Measurements from ENCODE around the gene ACTR5. TPM values are rescaled to one million over a fixed set of nuclear protein-coding genes. Genes with fewer than 3 reads are reported as not detected.
A peak's percentile ranks its signal among the peaks of the same experiment; 100 is the strongest.

The ACTR5 gene
- 17.3 TPM for total RNA-seq (ENCODE audit: unreplicated experiment)
- long read RNA-seq, transcript ACTR5-201 (9 exons, 2,565 nt), result major isoform, 13 of 21 reads
- long read RNA-seq, partial matches to known transcripts, result 1 of 21 reads
- long read RNA-seq, other reads (novel, unspliced or antisense), result 7 of 21 reads

DNA sequence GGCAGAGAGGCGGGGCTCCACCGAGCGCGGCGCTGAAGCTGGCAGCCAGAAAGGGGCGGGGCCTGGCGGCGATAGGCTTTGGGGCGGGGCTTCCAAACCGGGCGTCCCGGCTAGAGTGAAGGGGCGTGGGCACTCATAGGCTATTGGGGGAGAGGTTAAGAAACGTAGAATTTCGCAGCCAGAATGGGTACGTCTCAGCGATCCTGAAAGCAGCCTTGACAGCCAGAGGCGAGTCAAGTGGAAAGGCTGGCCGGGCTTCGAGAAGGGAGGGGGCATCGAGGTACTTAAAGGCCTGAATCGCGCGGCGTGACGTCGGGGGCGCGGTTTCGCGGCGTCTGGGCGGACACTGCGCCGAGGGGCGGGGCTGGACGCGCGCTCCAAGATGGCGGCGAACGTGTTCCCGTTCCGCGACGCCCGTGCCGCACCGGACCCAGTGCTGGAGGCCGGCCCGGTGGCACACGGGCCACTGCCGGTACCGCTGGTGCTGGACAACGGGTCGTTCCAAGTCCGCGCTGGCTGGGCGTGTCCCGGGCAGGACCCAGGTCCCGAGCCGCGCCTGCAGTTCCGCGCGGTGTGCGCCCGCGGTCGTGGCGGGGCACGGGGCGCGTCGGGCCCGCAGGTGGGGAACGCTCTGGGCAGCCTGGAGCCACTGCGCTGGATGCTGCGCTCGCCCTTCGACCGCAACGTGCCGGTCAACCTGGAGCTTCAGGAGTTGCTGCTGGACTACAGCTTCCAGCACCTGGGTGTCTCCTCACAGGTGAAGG lies at the start of gene ACTR5:
Gene ACTR5, plus strand, starts transcription at position 364 of the 764 bp plus-strand sequence. Its CDS starts 19 bp downstream, at position 383.
- Mint-ChIP-seq H3K4me3 (ENCODE audit: unreplicated experiment) (peak within 1 kb of the TSS; percentile 98), H3K9me3 (ENCODE audit: unreplicated experiment) (no peaks in the 10 kb centered on the region), H3K4me1 (ENCODE audit: unreplicated experiment) (peaks cover 18% of the 10 kb centered on the region), H3K27ac (ENCODE audit: unreplicated experiment) (peak within 1 kb of the TSS; percentile 94), H3K27me3 (ENCODE audit: unreplicated experiment) (peaks cover 11% of the 10 kb centered on the region), H3K36me3 (ENCODE audit: low read depth, unreplicated experiment) (peaks cover 13% of the 10 kb centered on the region)
- peak; percentile 98 for DNase-seq (ENCODE audit: low spot score)
- TF ChIP-seq, protein P1, sequence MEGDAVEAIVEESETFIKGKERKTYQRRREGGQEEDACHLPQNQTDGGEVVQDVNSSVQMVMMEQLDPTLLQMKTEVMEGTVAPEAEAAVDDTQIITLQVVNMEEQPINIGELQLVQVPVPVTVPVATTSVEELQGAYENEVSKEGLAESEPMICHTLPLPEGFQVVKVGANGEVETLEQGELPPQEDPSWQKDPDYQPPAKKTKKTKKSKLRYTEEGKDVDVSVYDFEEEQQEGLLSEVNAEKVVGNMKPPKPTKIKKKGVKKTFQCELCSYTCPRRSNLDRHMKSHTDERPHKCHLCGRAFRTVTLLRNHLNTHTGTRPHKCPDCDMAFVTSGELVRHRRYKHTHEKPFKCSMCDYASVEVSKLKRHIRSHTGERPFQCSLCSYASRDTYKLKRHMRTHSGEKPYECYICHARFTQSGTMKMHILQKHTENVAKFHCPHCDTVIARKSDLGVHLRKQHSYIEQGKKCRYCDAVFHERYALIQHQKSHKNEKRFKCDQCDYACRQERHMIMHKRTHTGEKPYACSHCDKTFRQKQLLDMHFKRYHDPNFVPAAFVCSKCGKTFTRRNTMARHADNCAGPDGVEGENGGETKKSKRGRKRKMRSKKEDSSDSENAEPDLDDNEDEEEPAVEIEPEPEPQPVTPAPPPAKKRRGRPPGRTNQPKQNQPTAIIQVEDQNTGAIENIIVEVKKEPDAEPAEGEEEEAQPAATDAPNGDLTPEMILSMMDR (IDR thresholded peaks at IDR 0.05; ENCODE audit: unreplicated experiment), result no peak

DNA sequence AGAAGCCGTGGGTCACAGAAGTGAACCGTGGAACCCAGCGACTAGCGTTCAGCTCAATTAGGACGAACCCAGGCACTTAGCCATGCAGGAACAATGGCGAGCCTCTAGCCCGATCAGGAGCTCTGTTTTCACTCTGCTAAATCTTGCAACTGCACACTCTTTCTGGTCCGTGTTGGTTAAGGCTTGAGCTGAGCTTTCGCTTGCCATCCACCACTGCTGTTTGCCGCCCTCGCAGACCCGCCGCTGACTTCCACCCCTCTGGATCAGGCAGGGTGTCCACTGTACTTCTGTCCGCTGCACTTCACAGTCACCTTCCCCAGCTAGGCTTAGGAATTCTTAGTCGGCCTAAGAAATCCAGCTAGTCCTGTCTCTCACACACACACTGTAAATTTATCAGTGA lies 49.7 kb upstream of the ACTR5 start:
- no peaks in the 10 kb centered on the region for H3K36me3 Mint-ChIP-seq (ENCODE audit: low read depth, unreplicated experiment)
- H3K27me3 Mint-ChIP-seq (ENCODE audit: unreplicated experiment), result peaks cover 1% of the 10 kb centered on the region
- no peak overlapping the region for H3K4me3 Mint-ChIP-seq (ENCODE audit: unreplicated experiment)

DNA sequence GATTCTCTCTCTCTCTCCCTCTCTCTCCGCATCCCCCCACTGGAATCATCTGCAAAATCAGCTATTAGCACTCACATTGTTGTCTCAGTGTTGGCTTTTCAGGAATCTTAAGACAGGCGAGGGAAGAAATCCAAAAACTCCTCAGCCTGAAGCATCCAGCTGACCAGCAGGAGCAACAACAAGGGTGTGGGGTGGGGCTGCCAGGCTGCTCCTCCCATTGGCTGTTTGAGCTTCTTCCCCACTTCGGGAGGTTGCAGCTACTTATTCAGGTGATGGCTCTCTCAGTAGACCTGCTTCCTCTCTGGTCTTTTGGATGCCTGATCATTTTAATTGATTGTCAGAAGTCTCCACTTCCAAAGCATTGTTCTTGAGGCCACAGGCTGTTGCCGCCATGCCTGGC lies 48.1 kb upstream of the ACTR5 start:
- H3K4me3 Mint-ChIP-seq (ENCODE audit: unreplicated experiment), result no peak overlapping the region
- no peaks in the 10 kb centered on the region for H3K9me3 Mint-ChIP-seq (ENCODE audit: unreplicated experiment)
- H3K27ac Mint-ChIP-seq (ENCODE audit: unreplicated experiment), result no peak overlapping the region
- peaks cover 1% of the 10 kb centered on the region for H3K27me3 Mint-ChIP-seq (ENCODE audit: unreplicated experiment)
- TF ChIP-seq, protein P1 (IDR thresholded peaks at IDR 0.05; ENCODE audit: unreplicated experiment), result no peak
- DNase-seq (ENCODE audit: low spot score), result no peak
- no peaks in the 10 kb centered on the region for H3K4me1 Mint-ChIP-seq (ENCODE audit: unreplicated experiment)
- H3K36me3 Mint-ChIP-seq (ENCODE audit: low read depth, unreplicated experiment), result no peaks in the 10 kb centered on the region

More for the DNA sequence above, 49.7 kb upstream of the ACTR5 start:
- H3K27ac Mint-ChIP-seq (ENCODE audit: unreplicated experiment), result no peak overlapping the region
- H3K4me1 Mint-ChIP-seq (ENCODE audit: unreplicated experiment), result peaks cover 6% of the 10 kb centered on the region
- no peaks in the 10 kb centered on the region for H3K9me3 Mint-ChIP-seq (ENCODE audit: unreplicated experiment)
- TF ChIP-seq, protein P1 (IDR thresholded peaks at IDR 0.05; ENCODE audit: unreplicated experiment), result no peak
- no peak for DNase-seq (ENCODE audit: low spot score)

DNA sequence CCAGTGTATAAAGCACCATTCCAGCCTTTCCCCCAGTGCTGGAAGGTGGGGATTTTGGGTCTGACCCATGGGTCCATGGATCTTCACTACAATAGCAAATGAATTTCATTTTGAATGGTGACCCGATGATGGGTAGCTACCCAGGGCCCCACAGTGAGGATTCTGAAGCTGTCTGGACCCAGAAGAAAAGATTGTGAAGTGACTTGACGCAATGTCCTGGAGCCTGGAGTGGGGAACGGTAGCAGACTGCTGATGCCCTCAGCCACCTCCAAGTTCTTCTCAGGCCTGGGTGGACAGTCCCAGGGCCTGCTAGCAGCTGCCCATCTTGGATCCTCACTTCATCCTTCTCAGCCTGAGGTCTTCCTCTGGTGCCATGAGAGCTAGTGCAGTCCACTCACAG lies 47.3 kb upstream of the ACTR5 start:
- TF ChIP-seq, protein P1 (IDR thresholded peaks at IDR 0.05; ENCODE audit: unreplicated experiment), result no peak
- H3K4me3 Mint-ChIP-seq (ENCODE audit: unreplicated experiment), result no peak overlapping the region
- no peaks in the 10 kb centered on the region for H3K4me1 Mint-ChIP-seq (ENCODE audit: unreplicated experiment)
- no peak overlapping the region for H3K27ac Mint-ChIP-seq (ENCODE audit: unreplicated experiment)
- H3K9me3 Mint-ChIP-seq (ENCODE audit: unreplicated experiment), result no peaks in the 10 kb centered on the region
- DNase-seq (ENCODE audit: low spot score), result no peak
- peaks cover 1% of the 10 kb centered on the region for H3K27me3 Mint-ChIP-seq (ENCODE audit: unreplicated experiment)
- no peaks in the 10 kb centered on the region for H3K36me3 Mint-ChIP-seq (ENCODE audit: low read depth, unreplicated experiment)

DNA sequence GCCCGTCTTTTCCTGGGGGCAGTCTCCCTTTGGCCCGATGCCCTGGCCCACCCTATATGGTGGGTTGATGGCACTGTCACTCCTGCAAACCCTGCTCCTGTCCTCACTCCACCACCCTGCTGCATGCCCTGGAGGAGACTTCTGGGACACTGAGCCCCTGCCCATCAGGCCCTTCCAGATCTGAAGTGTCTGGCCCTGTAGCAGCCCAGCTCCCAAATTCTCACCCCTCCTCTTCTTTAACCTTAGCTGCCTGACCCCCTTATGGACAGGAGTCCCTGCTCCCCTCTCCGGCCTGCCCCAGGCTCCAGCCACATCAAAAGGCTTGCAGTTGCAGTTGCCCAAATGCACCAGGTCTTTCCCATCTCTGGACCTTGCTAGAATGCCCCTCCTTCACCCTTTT lies 44.7 kb upstream of the ACTR5 start:
- Mint-ChIP-seq H3K36me3 (ENCODE audit: low read depth, unreplicated experiment) (no peaks in the 10 kb centered on the region), H3K4me1 (ENCODE audit: unreplicated experiment) (no peaks in the 10 kb centered on the region), H3K27ac (ENCODE audit: unreplicated experiment) (no peak overlapping the region), H3K4me3 (ENCODE audit: unreplicated experiment) (no peak overlapping the region), H3K27me3 (ENCODE audit: unreplicated experiment) (peaks cover 1% of the 10 kb centered on the region), H3K9me3 (ENCODE audit: unreplicated experiment) (no peaks in the 10 kb centered on the region)
- no peak for DNase-seq (ENCODE audit: low spot score)
- TF ChIP-seq, protein P1 (IDR thresholded peaks at IDR 0.05; ENCODE audit: unreplicated experiment), result no peak
